Measurements from ENCODE around the gene CATSPERD.
A peak's percentile ranks its signal among the peaks of the same experiment; 100 is the strongest.

The CATSPERD gene

DNA sequence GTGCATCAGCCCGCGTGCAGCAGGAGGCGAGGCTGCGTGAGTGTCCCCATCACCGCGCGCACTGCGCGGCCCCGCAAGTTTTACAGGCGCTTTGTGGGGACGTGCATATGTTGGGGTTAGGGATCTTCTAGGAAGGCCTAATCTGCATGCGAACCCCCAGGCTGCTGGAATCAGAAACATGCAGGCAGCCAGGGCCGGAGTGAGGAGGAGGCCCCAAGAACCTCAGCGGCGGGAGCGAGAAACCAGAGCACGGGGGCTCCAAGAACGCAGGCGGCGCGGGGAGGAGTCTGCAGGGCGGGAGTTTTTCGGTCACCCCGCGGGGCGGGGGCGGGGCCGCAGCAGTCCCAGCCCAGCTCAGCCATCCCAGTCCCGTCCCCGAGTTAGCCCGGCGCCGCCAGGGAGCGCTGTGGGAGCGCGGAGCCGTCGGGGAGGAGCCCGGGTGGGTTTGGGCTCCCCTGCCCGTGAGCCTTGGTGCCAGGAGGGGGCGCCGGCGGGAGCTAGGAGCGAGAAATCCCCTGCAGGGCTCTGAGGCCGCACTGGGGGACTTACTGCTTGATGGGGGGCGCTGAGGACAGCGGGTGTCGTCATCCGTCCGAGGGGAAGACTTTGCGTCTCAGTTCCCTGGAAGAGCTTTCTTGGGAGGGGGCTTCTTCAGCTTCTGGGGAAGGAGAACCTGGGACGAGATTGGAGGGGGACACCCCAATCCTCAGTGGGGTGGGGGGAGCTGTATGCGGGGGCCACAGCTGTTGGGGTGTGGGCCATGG is 83.5 kb downstream of the CATSPERD start:
- DNase-seq (ENCODE audit: low read depth in 1 of 2, low spot score in 1 of 2), result peak; percentile 77 to 93

DNA sequence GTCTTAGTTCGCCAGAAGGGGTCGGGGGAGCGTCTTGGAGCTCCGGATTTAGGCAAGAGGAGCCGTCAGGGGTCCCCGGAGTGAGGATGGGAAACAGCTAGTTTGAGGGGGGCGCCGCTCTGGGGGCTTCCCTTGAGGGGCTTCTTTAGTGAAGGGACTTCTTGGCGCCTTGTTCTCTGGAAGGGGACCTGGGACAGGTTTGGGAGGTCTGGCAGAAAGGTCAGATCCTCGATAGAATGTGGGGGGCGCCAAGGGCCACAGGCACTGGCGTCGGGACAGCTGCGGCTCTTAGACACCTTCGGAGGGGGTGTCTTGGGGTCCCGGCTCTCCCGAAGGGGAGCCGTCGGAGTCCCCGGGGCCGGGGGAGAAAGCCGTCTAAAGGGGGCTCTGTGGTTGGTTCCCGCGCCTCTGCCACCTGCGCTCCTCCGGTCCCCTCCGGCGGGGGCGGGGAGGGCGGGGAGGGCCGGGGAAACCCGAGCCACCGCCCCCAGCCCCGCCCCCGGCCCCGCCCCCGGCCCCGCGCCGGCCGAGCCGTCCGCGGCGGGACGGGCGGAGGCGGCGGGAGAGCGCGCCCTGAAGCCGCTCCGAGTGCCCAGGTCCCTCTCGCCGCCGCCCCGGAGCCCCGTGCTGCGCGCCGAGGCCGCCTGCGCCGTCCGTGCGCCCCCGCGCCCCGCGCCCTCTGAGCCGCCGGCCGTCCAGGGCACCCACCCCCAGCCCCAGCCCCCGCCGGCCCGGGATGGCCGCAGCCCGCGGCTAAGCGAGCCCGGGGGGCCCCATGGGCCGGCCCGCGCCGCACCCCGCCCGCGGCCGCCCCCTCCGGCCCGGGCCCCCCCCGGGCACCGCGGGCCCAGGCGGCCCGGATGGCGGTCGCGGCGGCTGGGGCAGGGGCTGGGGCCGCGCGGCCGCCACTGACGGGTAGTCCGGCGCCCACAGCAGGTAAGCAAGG is 84.4 kb downstream of the CATSPERD start, which contains the start of gene NRTN:
TSS of gene NRTN (plus strand) at position 552 of the 946 bp plus-strand sequence. CDS start 19,099 bp downstream, outside the sequence.
- peak in 1 of 2 donors; percentile 42 for DNase-seq (ENCODE audit: low read depth in 1 of 2, low spot score in 1 of 2)

DNA sequence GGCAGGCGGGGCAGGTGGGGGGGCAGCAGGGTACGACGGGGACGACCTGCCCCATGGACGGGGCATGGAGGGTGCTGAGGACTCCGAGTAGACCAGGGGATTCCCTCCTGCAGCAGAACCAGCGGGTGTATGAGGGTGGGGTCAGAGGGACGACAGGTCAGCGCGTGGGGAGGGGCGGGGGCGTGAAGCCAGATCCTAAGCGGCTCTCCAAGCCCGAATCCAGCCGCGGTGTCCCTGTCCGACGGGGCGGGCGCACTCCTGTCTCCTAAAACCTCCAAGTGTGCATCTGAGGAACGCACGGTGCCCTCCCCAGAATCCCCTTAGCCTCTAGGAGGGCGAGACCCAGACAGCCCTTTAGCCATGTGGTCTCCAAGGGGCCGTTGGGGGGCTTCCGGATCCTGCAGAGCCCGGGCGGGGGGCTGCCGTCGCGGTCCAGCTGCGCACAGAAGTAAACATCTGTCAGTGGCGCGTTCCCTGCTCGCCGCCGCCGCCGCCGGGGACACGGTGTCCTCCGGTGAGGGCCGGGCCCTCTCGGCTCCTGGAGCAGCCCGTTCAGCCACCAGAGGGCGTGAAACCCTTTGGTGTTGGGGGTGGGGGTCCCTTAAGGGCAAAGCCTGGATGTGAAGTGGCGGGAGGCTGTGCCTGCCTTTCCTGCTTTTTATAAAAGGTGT is 85.2 kb downstream of the CATSPERD start:
- peak; percentile 25 to 43 for DNase-seq (ENCODE audit: low read depth in 1 of 2, low spot score in 1 of 2)

DNA sequence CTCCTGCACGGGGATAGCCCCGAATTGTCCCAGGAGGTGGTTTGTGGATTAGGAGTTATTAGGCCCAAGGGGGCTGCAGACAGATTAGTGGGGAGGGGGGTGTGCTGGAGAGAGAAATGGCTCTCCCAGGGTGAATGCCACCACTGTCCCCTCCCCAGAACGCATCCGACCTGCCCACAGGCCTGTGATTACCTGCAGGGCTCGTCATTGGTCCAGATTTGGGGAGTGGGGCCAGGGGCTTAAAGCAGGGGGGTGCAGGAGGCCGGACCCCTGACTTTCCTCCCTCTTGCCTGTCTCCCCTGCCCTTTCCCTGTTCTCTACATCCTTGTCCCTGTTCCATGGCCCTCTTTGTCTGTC is 85.7 kb downstream of the CATSPERD start:
- DNase-seq (ENCODE audit: low read depth in 1 of 2, low spot score in 1 of 2), result no peak

DNA sequence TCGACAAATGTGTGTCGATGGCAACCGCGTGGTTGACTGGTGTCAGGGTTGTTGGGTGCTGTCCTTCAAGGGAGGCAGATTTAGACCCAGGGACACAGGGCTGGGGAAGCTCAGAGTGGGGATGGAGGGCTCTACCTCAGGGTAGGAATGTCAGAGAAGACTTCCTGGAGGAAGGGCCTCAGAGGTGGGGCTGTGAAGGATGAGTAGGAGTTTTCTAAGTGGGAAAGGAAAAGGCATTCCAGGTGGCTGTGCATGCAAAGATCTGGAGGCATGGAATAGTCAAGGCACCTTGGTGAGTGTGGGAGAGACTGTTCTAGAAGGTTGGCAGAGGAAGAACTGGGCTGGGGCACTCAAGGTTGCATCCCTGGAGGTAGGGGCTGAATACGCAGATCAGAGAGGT is 86.5 kb downstream of the CATSPERD start:
- no peak for DNase-seq (ENCODE audit: low read depth in 1 of 2, low spot score in 1 of 2)

DNA sequence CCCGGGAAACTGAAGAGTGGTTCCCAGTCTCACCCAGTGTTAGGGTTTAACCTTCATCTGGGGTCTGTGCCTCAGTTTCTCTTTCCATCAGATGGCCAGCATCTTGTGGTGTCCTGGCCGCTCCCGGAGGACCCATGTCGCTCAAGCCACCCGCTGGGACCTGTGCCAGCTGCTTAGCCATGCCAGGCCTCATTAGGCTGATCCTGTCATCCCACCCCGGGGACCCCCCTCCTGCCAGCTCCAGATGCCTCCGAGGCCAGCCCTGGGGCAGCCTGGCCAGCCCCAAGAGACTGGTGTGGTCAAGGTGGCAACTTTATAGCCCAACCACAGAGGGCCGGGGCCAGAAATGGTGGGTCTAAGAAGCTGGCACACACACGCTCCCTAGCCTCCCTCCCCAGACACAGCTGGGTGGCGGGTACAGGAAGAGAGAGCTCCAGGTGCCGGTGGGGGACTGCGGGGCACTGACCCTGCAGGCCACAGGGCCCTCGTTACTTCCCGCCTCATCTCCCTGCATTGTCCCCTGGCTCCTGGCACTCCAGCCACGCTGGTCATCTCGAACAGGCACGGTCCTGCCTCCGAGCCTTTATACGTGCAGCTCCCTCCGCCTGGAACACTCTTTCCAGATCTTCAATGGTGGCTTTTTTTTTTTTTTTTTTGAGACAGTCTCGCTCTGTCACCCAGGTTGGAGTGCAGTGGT is 87.8 kb downstream of the CATSPERD start:
- no peak for DNase-seq (ENCODE audit: low read depth in 1 of 2, low spot score in 1 of 2)

DNA sequence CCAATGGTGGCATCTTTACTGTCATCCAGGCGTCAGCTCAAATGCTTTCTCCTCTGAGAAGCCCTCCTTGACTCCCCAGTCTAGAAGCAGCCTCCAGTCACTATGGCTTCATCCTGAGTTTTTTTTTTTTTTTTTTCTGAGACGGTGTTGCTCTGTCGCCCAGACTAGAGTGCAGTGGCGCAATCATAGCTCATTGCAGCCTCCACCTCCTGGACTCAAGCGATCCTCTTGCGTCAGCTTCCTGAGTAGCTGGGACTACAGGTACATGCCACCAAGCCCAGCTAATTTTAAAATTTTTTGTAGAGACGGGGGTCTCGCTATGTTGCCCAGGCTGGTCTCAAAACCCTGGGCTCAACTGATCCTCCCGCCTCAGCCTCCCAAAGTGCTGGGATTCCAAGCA is 88.6 kb downstream of the CATSPERD start:
- DNase-seq (ENCODE audit: low read depth in 1 of 2, low spot score in 1 of 2), result no peak

DNA sequence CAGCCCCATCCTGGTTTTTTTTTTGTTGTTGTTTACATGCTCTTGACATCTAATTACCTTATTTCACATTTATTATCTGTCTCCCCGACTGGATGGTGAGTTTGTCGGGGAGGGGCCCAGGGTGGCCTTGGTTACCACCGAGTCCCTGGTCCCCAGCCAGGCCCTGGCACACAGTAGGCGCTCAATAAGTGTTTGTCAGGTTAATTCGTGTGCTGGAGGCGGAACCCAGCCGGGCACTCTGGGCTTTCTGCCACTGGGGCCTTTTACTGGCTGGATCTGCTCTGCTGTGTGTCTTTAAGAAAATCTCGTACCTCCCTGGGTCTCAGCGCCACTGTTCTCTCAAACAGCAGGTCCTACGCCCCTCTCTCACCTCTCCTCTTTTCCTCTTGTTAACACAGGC is 89.0 kb downstream of the CATSPERD start:
- DNase-seq (ENCODE audit: low read depth in 1 of 2, low spot score in 1 of 2), result no peak

DNA sequence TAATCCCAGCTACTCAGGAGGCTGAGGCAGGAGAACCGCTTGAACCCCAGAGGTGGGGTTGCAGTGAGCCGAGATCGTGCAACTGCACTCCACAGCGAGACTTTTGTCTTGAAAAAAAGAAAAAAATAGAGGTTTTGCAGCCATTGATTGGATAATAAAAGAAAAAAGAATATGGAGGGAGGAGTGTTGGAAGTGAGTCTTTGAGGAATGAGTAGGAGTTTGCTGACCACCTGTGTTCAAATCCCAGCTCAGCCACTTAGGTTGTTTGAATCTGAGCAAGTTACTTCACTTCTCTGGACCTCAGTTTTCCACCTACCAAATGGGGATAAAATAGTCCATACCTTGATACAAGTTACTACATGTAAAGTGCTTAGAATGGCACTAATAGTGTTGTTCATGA is 90.7 kb downstream of the CATSPERD start:
- DNase-seq (ENCODE audit: low read depth in 1 of 2, low spot score in 1 of 2), result no peak

DNA sequence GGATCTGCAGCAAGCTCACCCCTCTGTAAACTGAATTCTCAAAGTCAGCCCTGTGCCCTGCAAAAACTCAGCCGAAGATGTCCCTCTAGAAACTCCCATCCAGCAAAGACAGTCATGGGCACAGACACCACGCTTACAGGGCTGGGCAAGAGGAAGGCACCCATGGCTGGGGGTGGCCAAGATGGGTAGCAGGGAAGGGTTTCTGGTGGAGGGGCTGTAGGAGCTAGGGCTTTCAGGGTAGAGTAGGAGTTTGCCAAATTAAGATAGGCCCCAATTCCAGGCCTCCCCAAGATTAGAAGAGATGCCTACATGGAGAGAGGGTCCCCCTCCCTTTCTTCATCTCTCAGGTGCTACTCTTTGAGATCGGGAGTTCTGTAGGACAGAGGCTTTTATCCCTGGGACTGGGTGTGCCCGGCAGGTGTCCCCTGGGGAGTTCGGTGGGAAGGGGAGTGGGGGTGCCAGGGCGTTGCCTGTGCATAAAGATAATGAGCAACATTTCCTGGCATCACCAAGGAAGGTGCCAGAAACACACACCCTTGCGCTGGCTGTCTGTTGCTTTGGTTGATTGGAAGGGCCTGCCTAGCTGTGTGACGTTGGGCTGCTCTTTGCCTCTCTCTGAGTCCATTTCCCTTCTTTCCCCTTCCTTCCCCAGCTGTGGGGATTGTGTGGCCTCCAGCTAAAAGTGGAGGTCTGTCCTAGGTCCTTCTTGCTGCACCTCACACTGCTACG is 93.8 kb downstream of the CATSPERD start:
- no peak for DNase-seq (ENCODE audit: low read depth in 1 of 2, low spot score in 1 of 2)

DNA sequence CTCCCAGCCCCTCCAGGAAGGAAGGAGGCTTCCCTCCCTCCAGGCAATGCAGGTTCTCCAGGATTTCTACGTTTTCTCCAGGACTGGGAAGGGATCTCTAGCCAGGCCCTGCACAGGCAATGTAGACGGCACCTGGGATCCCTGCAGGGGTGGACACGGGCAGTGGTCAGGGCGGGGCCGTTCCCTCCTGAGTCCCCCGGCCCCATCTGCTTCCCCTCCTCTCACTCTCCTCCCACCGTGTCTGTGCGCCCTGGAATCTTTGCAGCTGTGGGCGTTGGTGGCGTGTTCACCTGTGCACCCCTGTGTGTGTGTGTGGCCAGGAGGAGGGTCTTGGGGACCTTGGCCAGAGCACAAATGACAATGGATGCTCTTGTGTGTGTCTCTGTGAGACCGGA is 94.4 kb downstream of the CATSPERD start:
- DNase-seq (ENCODE audit: low read depth in 1 of 2, low spot score in 1 of 2), result no peak

DNA sequence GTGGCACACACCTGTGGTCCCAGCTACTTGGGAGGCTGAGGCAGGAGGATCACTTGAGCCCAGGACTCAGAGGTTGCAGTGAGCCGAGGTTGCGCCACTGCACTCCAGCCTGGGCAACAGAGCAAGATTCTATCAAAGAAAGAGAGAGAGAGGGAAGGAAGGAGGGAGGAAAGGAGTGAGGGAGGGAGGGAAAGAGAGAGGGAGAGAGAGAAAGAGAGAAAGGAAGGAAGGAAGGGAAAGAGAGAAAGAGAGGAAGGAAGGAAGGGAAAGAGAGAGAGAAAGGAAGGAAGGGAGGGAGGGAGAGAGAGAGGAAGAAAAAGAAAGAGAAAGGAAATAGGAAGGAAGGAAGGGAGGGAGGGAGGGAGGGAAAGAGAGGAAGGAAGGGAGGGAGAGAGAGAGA is 96.8 kb downstream of the CATSPERD start:
- no peak for DNase-seq (ENCODE audit: low read depth in 1 of 2, low spot score in 1 of 2)

DNA sequence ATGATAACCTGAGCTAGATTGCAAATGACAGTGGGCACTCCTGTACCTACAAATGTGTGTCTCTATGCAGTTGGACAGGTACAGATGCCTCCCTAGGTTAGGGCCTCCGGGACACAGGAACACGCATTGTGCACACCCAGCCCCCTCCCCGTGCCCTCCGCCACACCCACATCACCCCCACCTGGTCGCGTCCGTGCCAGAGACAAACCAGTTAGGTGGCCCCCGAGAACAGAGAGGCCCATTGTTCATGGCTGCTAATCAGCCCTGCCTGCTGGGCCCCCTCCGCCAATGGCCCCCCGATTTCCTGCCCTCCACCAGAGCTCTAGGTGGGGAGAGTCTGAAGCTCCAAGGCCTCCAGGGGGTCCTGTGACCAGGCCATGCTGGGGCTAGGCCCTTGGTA is 98.2 kb downstream of the CATSPERD start:
- DNase-seq (ENCODE audit: low read depth in 1 of 2, low spot score in 1 of 2), result no peak

DNA sequence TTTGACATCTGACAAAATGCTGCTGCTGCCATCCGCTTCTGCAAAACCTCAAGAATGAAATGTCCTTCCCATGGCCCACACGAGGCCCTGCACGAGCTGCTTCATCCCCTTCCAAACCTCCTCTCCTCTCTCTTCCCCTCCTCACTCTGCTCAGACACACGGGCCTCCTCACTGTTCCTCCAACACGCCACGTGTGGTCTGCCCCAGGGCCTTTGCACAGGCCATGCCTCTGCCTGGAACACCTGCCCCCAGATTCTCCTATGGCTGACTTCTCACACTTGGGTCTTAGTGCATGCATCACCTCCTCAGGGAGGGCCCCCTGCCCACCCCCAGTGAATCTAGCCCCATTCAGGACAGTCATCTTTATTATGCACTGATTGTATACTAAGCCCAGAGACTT is 100.3 kb downstream of the CATSPERD start:
- DNase-seq (ENCODE audit: low read depth in 1 of 2, low spot score in 1 of 2), result no peak

DNA sequence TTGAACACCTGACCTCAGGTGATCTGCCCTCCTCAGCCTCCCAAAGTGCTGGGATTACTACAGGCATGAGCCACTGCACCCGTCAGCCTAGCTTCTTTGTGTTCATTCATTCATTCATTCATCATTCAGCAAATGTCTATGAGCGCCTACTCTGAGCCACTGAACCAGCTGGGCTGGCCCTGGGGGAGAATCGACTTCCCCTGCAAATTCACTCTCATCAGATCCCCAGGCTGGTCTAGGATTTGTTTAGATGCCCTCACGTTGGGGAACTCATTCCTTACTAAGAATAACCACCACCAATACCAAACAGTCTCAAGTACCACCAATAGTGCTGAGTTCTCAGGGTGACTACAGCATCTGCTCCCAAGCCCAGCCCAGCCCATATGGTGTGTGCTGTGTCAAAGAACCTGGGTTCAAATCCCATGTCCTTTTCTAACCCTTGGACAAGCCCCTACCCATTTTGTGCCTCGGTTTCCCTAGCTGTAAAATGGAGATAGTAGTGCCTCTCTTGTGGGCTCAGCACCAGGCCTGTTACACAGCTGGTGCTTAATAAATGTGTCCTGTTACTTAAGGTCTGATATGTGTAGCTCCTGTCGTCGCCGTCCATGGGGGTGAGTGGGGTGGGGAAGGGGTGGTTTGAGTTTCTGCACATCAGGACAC is 101.2 kb downstream of the CATSPERD start:
- DNase-seq (ENCODE audit: low read depth in 1 of 2, low spot score in 1 of 2), result no peak

DNA sequence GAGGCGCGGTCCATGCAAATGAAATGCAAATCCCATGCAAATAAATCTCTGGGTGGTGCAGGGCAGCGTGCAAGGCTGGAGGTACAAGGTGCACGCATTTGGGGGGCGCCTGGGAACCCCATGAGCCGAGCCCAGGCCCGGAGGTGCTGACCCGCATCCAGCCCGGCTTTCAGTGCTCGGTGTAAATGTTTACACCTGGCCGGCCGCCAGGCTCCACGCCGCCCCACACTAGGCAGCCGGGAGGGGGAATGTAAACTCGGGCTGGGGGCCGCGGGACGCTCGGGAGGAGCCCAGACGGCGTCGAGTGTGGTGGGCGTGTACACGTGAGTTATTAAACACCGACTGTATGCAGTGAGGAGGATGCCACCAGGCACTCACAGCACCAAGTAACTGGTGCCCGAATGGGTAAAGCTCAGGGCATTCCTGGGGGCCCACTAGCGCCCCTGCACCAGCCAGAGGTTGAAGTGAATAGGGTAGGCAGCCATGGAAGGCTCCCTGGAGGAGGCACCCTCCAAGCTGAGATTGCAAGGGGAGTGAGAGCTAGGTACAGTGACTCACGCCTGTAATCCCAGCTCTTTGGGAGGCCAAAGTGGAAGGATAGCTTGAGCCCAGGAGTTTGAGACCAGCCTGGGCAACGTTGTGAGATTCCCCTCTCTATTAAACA is 101.9 kb downstream of the CATSPERD start:
- no peak for DNase-seq (ENCODE audit: low read depth in 1 of 2, low spot score in 1 of 2)

DNA sequence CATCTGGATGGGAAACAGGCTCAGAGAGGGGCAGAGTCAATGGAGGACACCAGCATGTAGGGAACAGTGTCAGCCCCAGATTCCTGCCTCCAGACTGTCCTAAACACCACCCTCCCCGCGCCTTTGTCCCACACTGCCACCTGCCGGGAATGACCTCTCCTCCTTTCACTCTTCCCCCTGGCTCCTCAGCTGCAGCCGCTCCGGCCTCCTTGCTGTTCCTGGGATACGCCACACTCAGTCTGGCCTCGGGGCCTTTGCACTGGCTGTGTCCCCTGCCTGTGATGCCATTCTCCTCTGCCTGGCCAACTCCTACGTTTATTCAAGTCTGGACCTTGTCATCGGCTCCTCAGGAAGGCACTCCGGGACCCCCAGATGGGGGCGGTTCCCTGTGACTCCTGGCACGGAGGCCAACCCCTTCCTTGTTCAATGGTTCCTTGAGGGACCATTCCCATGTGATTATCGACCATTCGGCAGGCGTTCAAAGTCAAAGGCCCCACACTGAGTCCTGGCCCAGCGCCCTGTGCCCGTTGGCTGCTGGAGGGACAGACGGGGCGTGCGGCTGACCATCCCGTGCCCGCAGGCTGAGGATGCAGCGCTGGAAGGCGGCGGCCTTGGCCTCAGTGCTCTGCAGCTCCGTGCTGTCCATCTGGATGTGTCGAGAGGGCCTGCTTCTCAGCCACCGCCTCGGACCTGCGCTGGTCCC is 103.3 kb downstream of the CATSPERD start:
- no peak for DNase-seq (ENCODE audit: low read depth in 1 of 2, low spot score in 1 of 2)

DNA sequence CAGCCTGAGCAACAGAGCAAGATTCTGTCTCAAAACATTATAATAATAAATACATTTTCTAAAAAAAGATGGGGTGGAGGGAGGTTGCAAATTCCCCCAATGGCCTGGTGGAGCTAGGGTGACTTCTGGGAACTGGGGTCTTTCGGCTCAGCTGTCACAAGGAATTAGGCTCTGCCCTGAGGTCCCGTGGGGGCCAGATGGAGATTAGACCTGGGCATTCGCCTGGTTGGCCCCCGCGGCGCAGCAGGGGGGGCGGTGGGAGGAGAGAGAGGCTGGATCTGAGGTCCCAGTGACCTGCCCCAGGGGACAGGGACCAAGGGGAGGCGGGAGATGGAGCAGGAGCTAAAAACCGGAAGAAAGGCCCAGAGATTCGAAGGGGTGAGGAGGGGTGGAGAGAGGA is 104.3 kb downstream of the CATSPERD start:
- no peak for DNase-seq (ENCODE audit: low read depth in 1 of 2, low spot score in 1 of 2)

DNA sequence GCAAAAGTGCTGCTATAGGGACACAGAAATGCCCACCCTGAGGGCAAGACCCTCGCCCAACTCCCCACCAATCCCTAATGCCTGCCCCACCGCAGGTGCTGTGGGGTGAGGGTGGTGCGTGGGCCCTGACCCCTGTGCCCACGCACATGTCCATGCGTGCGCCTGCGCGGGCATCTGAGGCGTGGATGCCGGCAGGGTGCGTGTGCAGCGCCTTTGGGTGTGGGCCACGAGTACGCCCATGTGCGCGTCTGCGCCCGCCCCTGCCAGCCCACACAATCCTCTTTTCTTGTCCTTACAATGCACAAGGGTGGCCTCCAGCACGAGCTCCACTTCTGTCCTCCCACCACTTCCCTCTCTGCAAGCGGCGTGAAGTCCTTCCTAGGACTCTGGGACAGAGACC is 104.7 kb downstream of the CATSPERD start:
- no peak for DNase-seq (ENCODE audit: low read depth in 1 of 2, low spot score in 1 of 2)

Data from activated T-helper 1 cell treated with anti-CD3 and anti-CD28 coated beads, Interleukin-2, amount 50 U/mL, for 16 hours (primary cell).